GM12878 (cell line): ENCODE data around the gene SPTBN1. TPM values are rescaled to one million over a fixed set of nuclear protein-coding genes. Genes with fewer than 3 reads are reported as not detected.

Experiments
- ATAC-seq: fragments of 200-7000 bp; cut with Tn5 transposase; 3 replicates; pipeline ENCODE4 v1.9.1; 2020; ENCODE audit warnings: mild to moderate bottlenecking, moderate library complexity
- BruUV-seq: library from RNA; stranded (reverse); fragments of 400-500 nt; replicated peaks from 2 replicates; lab custom pipeline; 2021; lab: Mats Ljungman, UMichigan
- CTCF ChIA-PET: fragments of 300-600 bp; sonication (Branson Sonifier 250); formaldehyde crosslinking; extraction: SDS; loops from one replicate; lab custom pipeline; 2021; ENCODE audit warnings: inconsistent platforms; lab: Yijun Ruan, JAX
- POLR2A ChIA-PET: fragments of 350-600 bp; formaldehyde crosslinking; extraction: SDS; loops from one replicate; lab custom pipeline; 2021; ENCODE audit warnings: inconsistent platforms; lab: Charles Lee
- RAD21 ChIA-PET: fragments of 300-600 bp; sonication (Branson Sonifier 250); formaldehyde crosslinking; loops from one replicate; lab custom pipeline; 2023; ENCODE audit warnings: antibody characterized with exemption; ENCODE audit not compliant: unreplicated experiment; lab: Charles Lee
- SMC1A ChIA-PET: fragments of 300-600 bp; sonication (Branson Sonifier 250); formaldehyde crosslinking; loops from one replicate; lab custom pipeline; 2023; ENCODE audit not compliant: unreplicated experiment, uncharacterized antibody; lab: Charles Lee
- DNase-seq: peaks from one replicate; pipeline ENCODE4 v3.0.0-alpha.2; 2011; ENCODE audit warnings: low read depth, low spot score
- FAIRE-seq: peaks from 3 replicates; lab custom pipeline; 2011; peaks lifted over from hg19 to GRCh38; lab: Jason Lieb, UNC
- H2AFZ ChIP-seq: 2 replicates; pipeline ENCODE4 v1.6.0; 2011; ENCODE audit warnings: low read depth, low read length, control low read depth; ENCODE audit not compliant: control insufficient read depth
- H3K27ac ChIP-seq: 2 replicates; pipeline ENCODE4 v1.5.1; 2011; ENCODE audit warnings: control low read depth; ENCODE audit not compliant: control insufficient read depth, insufficient read depth
- H3K27me3 ChIP-seq, 2 experiments: replicated peaks in 1 of 2; 2 replicates each; pipeline versions ENCODE4 v1.6.0 to v1.6.1; 2011; ENCODE audit warnings: low read length in 1 of 2; ENCODE audit not compliant: control insufficient read depth in 2 of 2, insufficient read depth in 2 of 2
- H3K36me3 ChIP-seq, 2 experiments: 2 replicates each; pipeline ENCODE4 v1.5.1; 2011; ENCODE audit warnings: low read length in 1 of 2; ENCODE audit not compliant: control insufficient read depth in 2 of 2, insufficient read depth in 2 of 2
- H3K4me1 ChIP-seq: 2 replicates; pipeline ENCODE4 v1.6.1; 2011; ENCODE audit warnings: mild to moderate bottlenecking, low read length, moderate library complexity, mixed read lengths; ENCODE audit not compliant: control insufficient read depth, insufficient read depth
- H3K4me2 ChIP-seq: 2 replicates; pipeline ENCODE4 v1.6.0; 2011; ENCODE audit warnings: control low read depth; ENCODE audit not compliant: control insufficient read depth, insufficient read depth
- H3K4me3 ChIP-seq: fragments of 200-600 bp; sonication (generic); 2 replicates; pipeline ENCODE4 v1.5.1; 2016
- H3K79me2 ChIP-seq: 2 replicates; pipeline ENCODE4 v1.6.0; 2011; ENCODE audit warnings: low read length; ENCODE audit not compliant: control insufficient read depth, insufficient read depth
- H3K9ac ChIP-seq: 2 replicates; pipeline ENCODE4 v1.8.0; 2011; ENCODE audit warnings: low read length, control low read depth, mixed read lengths; ENCODE audit not compliant: control insufficient read depth, insufficient read depth
- H3K9me3 ChIP-seq: replicated peaks from 3 replicates; pipeline ENCODE4 v1.5.1; 2011; ENCODE audit warnings: mild to moderate bottlenecking, low read length; ENCODE audit not compliant: control insufficient read depth, insufficient read depth
- H4K20me1 ChIP-seq: 2 replicates; pipeline ENCODE4 v1.6.0; 2011; ENCODE audit not compliant: control insufficient read depth, insufficient read depth
- KDM1A ChIP-seq: fragments of 200-600 bp; sonication (generic); IDR thresholded peaks from 2 replicates; pipeline ENCODE4 v1.6.1; 2016; ENCODE audit warnings: borderline replicate concordance
- PBX3 ChIP-seq: IDR thresholded peaks from 2 replicates; pipeline ENCODE4 v1.6.1; 2011; ENCODE audit warnings: mild to moderate bottlenecking, low read depth, low read length, moderate library complexity; ENCODE audit not compliant: insufficient replicate concordance
- POLR2AphosphoS5 ChIP-seq: IDR thresholded peaks from 2 replicates; pipeline ENCODE4 v1.6.1; 2011; ENCODE audit warnings: mild to moderate bottlenecking, low read length, inconsistent platforms
- RBBP5 ChIP-seq: fragments of 200-600 bp; sonication (generic); conservative IDR thresholded peaks from 2 replicates; pipeline ENCODE4 v1.6.1; 2016
- ZNF274 ChIP-seq: IDR thresholded peaks from one replicate; pipeline ENCODE4 v1.8.0; 2011; ENCODE audit not compliant: insufficient read length, insufficient read depth
- WGBS: methylation state at CpG from one replicate; pipeline ENCODE4 v1.1.6; 2016; ENCODE audit warnings: low lambda C conversion rate; ENCODE audit not compliant: insufficient replicate concordance, insufficient coverage; ENCODE audit errors: missing lambda C conversion rate; 5-methylcytosine and 5-hydroxymethylcytosine counted together
- in situ Hi-C: fragments of 300-500 bp; cut with MboI; formaldehyde crosslinking; loops from 9 replicates; pipeline ENCODE4 v1.14.3; 2018; ENCODE audit warnings: mixed read lengths
- intact Hi-C: fragments of 100-400 bp; cut with micrococcal nuclease; formaldehyde crosslinking; loops from one replicate; pipeline ENCODE4 v1.14.2; 2022; ENCODE audit not compliant: unreplicated experiment
- polyA plus RNA-seq, 11 experiments: library from polyadenylated mRNA; depleted of rRNA in 4 of 11; unstranded in 6 of 11; stranded (reverse) in 5 of 11; fragments of >200 nt; fragmentation: Nextera tagmentation in 4 of 11; fragmentation: Illumina TruSeq in 1 of 11; extraction: Ambion mirVana in 4 of 11; extraction: Trizol in 1 of 11; gene quantifications; 1 replicate in 1 of 11; 2 replicates in 10 of 11; pipeline versions ENCODE4 v1.2.1 to v1.2.3, GENCODE V29; 2011 to 2016; ENCODE audit warnings: inconsistent platforms in 2 of 11, missing spikeins in 2 of 11, low read depth in 1 of 11
- total RNA-seq, 4 experiments: library from RNA; depleted of rRNA in 3 of 4; stranded (reverse); fragments of >200 nt in 3 of 4; fragmentation: Illumina TruSeq in 1 of 4; extraction: Trizol in 1 of 4; gene quantifications; 2 replicates each; pipeline versions ENCODE4 v1.2.1 to v1.2.3, GENCODE V29; 2013 to 2021

SPTBN1 gene
- total and polyA plus RNA-seq, 10 of the 15 experiments (the other 5 are each of a cell fraction or from before 2014, with no cell fraction given) = 20.6 to 154 (median 76.7) TPM

GRCh38 chr2:54636415-54637139 lies 180.4 kb downstream of the SPTBN1 start:
- CTCF ChIA-PET = interaction anchor here (1.0 to 1.6 kb wide), 6 partner anchors 15 to 521 kb away, joined by 3 to 6 read pairs (median 3); partner anchors contain the start of gene ACYP2
- intact Hi-C loops = loop anchor here (10.0 kb wide), 1 partner anchor 532 kb away; no protein-coding TSS in a partner anchor
- Histone ChIP-seq H3K27me3 (no peaks in the 10 kb centered on the region), H3K9me3 (no peaks in the 10 kb centered on the region), H4K20me1 (no peaks in the 10 kb centered on the region), H3K27ac (peak overlapping the region; percentile 95; the same call in 1 of the 2 replicates), H3K36me3 (peaks cover 27 to 42% of the 10 kb centered on the region in 2 experiments), H3K4me3 (no peak overlapping the region), H3K4me2 (no peak overlapping the region), H3K4me1 (peaks cover 57% of the 10 kb centered on the region), H3K9ac (no peak overlapping the region), H3K79me2 (peaks cover 35% of the 10 kb centered on the region), H2AFZ (no peak overlapping the region)
- DNase-seq (no peak), ATAC-seq (no peak), FAIRE-seq (no peak)
- WGBS = 100% methylated on average over 9 of the region's 9 CpGs
- no TSS peak for BruUV-seq
- SMC1A ChIA-PET = interaction anchor here (0.8 to 2.5 kb wide), 11 partner anchors 16 to 78 kb away, joined by 3 to 10 read pairs (median 5); no protein-coding TSS in a partner anchor
- RAD21 ChIA-PET = interaction anchor here (1.1 to 3.4 kb wide), 9 partner anchors 36 to 114 kb away, joined by 4 to 10 read pairs (median 5); no protein-coding TSS in a partner anchor
- POLR2A ChIA-PET = interaction anchor here (0.8 to 1.3 kb wide), 6 partner anchors 9 to 78 kb away, joined by 3 to 5 read pairs (median 4); no protein-coding TSS in a partner anchor
- in situ Hi-C loops = no loop called here
- TF ChIP-seq POLR2AphosphoS5 = peak; percentile 44; the same call in 1 of the 2 replicates
- TF ChIP-seq PBX3 = no peak
- no peak for TF ChIP-seq ZNF274
- no peak for TF ChIP-seq KDM1A
- no peak for TF ChIP-seq RBBP5
- TF ChIP-seq, all 136 proteins: peak for 1
